Activated naive CD8-positive, alpha-beta T cell treated with anti-CD3 and anti-CD28 coated beads, Interleukin-2, amount 50 U/mL, for 24 hours (primary cell): ENCODE measurements around the gene CHST9.
"Not testable (repeated sequence)": the region's sequence is repeated elsewhere in the genome, so short reads cannot be mapped to it uniquely, and the experiment has no call there.

ENCODE experiments used
- ATAC-seq: fragments of 150-1000 bp; cut with Tn5 transposase; one replicate; pipeline ENCODE4 v1.10.0; 2021
- DNase-seq: peaks from one replicate; pipeline ENCODE4 v3.0.0; 2021
- H3K27ac Mint-ChIP-seq: one replicate; pipeline ENCODE4 v1.8.0; 2021; ENCODE audit warnings: mild to moderate bottlenecking, mixed read lengths
- H3K27me3 Mint-ChIP-seq: one replicate; pipeline ENCODE4 v1.8.0; 2021; ENCODE audit warnings: mixed read lengths
- H3K36me3 Mint-ChIP-seq: one replicate; pipeline ENCODE4 v1.8.0; 2021; ENCODE audit warnings: low read depth, mixed read lengths
- H3K4me1 Mint-ChIP-seq: one replicate; pipeline ENCODE4 v1.8.0; 2021; ENCODE audit warnings: mixed read lengths
- H3K4me3 Mint-ChIP-seq: one replicate; pipeline ENCODE4 v1.8.0; 2021; ENCODE audit warnings: mild to moderate bottlenecking, moderate library complexity, mixed read lengths
- H3K9me3 Mint-ChIP-seq: one replicate; pipeline ENCODE4 v1.8.0; 2021; ENCODE audit warnings: mixed read lengths

CHST9 gene

DNA sequence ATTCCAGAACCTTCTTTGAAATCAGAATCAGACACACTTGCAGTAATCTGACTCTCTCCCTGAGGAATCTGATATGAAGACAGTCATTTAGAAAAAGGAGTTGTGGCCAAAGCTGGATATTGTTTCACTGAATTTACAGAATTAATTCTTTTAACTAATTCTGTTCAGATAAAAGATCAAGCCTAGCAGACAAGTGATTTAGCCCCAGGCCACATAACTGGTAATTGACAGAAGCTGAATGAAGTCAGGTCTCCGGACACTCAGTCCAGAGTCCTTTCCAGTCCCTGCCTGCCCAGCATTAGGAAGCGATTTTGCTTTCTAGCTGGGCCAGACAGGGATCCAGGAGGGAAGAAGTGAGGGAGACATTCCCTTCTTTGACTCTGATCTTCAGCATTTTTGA, 208.9 kb downstream of the CHST9 start:
- ATAC-seq (no peak), DNase-seq (no peak)
- no peaks in the 10 kb centered on the region for H3K4me1 Mint-ChIP-seq
- H3K9me3 Mint-ChIP-seq, result peaks cover 10% of the 10 kb centered on the region
- no peaks in the 10 kb centered on the region for H3K27me3 Mint-ChIP-seq
- H3K36me3 Mint-ChIP-seq, result no peaks in the 10 kb centered on the region
- no peak overlapping the region for H3K4me3 Mint-ChIP-seq
- no peak overlapping the region for H3K27ac Mint-ChIP-seq

DNA sequence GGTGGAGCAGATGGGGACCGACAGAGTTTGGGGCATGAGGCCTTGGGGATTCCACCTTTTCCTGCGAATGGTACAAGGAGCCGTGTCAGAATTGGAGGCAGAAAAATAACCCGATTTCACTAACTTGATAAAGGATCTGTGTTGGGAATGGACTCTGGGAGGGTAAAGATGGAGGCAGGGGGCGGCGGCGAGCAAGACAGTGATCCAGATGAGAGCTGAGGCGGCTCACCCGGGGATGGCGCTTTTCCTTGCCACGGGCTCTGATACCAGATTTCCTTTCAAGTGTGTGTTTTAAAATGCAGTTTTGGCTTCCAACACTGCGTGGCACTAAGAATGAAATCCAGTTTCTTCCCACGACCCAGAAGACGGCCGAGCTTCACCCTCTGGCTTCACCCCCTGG, 212.6 kb downstream of the CHST9 start:
- not testable (repeated sequence) for H3K27me3 Mint-ChIP-seq, H3K27ac Mint-ChIP-seq, H3K4me3 Mint-ChIP-seq, H3K4me1 Mint-ChIP-seq, ATAC-seq, DNase-seq, H3K36me3 Mint-ChIP-seq
- peaks cover 10% of the 10 kb centered on the region for H3K9me3 Mint-ChIP-seq

DNA sequence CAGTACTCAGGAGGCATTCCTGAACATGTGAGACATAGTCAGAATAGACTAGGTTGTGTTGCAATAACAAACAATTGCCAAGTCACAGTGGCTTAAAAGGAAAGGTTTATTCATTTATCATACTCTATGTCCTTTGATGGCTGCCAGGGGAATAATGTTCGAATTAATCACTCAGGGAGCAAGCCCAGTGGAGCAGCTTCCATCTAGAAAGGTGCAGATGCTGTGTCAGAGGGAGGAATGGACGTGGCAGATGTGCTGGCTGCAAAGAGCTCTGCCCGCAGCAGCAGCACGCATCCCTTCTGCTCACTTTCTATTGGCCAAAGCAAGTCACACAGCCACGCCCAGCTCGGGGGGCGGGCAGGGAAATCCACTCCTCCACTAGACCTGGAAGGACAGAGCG, 213.7 kb downstream of the CHST9 start:
- DNase-seq (no peak), ATAC-seq (no peak)
- H3K27ac Mint-ChIP-seq, result no peak overlapping the region
- no peak overlapping the region for H3K4me3 Mint-ChIP-seq
- no peaks in the 10 kb centered on the region for H3K27me3 Mint-ChIP-seq
- no peaks in the 10 kb centered on the region for H3K4me1 Mint-ChIP-seq
- H3K36me3 Mint-ChIP-seq, result no peaks in the 10 kb centered on the region
- peaks cover 10% of the 10 kb centered on the region for H3K9me3 Mint-ChIP-seq

DNA sequence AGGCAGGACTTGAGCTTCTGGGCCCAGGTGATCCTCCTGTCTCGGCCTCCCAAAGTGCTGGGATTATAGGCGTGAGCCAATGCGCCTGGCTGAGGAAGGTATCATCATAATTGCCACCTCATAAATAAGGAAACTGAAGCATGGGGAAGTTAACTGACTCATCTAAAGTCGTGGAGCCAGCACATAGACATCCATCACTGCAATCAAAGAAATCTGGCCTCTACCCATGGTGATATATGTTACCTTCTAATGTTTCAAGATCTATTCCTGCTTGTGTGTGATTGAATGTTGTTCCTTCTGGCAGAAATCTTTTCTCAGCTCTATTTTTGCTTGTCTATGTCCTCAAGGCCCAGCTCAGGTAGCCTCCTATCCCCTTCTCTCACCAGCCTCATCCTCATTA, 214.5 kb downstream of the CHST9 start:
- H3K27ac Mint-ChIP-seq, result no peak overlapping the region
- ATAC-seq (no peak), DNase-seq (no peak)
- no peaks in the 10 kb centered on the region for H3K27me3 Mint-ChIP-seq
- no peaks in the 10 kb centered on the region for H3K36me3 Mint-ChIP-seq
- H3K4me3 Mint-ChIP-seq, result no peak overlapping the region
- peaks cover 10% of the 10 kb centered on the region for H3K9me3 Mint-ChIP-seq
- no peaks in the 10 kb centered on the region for H3K4me1 Mint-ChIP-seq

DNA sequence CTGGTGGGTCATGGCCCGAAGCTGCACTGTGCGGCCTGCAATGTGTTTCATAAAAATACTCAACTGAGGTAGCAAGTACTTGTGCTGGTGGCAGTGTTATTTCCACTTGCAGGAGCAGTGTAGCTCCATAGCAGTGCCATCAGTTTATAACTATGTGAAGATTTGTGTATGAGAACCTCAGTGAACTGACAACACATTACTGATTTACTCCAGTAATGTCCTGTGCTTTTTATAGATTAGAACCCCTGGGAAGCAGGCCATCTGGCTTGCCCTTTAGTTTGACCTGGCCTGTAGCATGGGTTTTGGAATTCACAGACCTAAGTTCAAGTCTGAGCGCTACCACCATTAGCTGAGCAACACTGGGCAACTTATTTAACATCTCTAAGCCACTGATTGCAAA, 219.9 kb downstream of the CHST9 start:
- no peak overlapping the region for H3K4me3 Mint-ChIP-seq
- no peaks in the 10 kb centered on the region for H3K9me3 Mint-ChIP-seq

DNA sequence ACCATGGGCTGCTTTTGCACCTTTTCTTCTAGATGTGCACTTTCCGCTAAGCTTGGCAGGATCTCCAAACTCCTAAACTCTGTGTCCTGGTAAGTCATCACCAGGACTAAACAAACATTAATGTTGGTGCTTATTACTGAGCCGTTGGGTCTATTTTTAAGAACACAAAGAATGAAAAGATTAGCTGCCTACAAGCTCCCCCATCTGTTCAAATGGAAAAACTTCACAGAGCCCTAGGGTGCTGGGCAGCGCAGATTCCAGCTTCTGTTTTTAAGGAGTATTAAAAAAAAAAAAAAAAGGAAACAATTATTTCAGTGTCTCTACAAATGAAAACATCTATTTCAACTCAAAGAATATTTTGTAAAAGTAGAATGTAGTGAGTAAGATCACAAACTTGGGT, 221.8 kb downstream of the CHST9 start:
- Mint-ChIP-seq H3K36me3 (no peaks in the 10 kb centered on the region), H3K9me3 (no peaks in the 10 kb centered on the region), H3K27ac (no peak overlapping the region), H3K4me1 (no peaks in the 10 kb centered on the region), H3K27me3 (no peaks in the 10 kb centered on the region), H3K4me3 (no peak overlapping the region)
- DNase-seq (no peak), ATAC-seq (no peak)

More for the DNA sequence above, 219.9 kb downstream of the CHST9 start:
- Mint-ChIP-seq H3K27ac (no peak overlapping the region), H3K36me3 (no peaks in the 10 kb centered on the region), H3K27me3 (no peaks in the 10 kb centered on the region), H3K4me1 (no peaks in the 10 kb centered on the region)
- no peak for ATAC-seq
- DNase-seq, result no peak

DNA sequence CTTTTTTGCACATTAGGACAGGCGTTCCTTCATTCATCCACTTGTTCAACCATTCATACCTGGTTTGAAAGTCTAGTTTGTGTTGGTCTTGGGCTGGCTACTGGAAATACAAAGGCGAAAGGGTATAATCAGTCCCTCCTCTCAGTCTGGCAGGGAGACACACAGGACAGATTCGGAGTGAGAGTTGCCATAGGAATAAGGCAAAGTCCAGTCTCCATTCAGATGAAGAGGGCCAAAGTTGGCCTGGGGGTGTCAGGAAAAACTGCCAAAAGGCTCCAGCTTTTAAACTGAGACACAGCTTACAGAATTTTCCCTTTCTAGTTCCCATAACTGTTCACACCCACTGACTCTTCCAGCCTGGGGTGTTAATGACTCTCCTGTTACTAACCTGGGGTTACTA, 223.3 kb downstream of the CHST9 start:
- H3K9me3 Mint-ChIP-seq, result no peaks in the 10 kb centered on the region
- no peaks in the 10 kb centered on the region for H3K4me1 Mint-ChIP-seq
- H3K27ac Mint-ChIP-seq, result no peak overlapping the region

DNA sequence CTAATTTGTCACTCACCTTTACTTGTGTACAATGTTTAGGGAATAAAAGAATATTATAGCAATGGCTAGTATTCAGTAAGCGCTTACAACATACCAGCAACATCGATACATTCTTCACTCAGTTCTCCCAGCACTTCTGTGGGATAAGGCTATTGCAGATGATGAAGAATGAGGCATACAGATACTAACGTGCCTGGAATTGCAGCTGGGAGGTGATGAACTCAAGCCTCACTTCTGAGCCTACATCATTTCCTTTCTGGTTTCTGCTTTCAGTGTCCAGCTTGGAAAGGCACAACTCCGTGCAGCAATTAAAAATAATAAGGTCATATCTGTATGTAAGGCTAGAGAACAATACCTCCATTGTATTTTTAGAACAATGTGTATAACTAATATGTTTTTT, 224.2 kb downstream of the CHST9 start:
- no peaks in the 10 kb centered on the region for H3K27me3 Mint-ChIP-seq

More for the DNA sequence above, 223.3 kb downstream of the CHST9 start:
- Mint-ChIP-seq H3K36me3 (no peaks in the 10 kb centered on the region), H3K4me3 (no peak overlapping the region), H3K27me3 (no peaks in the 10 kb centered on the region)
- no peak for DNase-seq
- no peak for ATAC-seq

DNA sequence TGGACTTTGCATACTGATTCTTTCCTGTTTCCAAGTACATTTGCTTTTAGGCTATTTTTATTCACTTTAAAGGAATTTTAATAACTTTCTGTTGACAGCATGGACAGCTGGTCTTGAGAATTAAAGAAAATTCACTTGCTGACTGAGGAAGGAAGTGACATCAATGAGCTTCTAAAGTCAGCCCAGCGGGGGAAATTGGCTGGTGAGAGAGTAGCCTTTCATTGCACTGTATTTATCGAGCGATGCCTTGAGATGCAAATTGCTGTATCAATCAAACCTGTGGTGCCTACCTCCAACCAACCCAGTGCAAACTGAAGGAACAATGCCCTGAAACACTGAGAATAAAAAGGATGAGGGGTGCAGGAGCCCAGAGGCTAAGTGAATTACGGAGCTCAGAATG, 228.2 kb downstream of the CHST9 start:
- no peak for ATAC-seq
- Mint-ChIP-seq H3K4me3 (no peak overlapping the region), H3K4me1 (no peaks in the 10 kb centered on the region), H3K27ac (no peak overlapping the region), H3K36me3 (no peaks in the 10 kb centered on the region), H3K9me3 (no peaks in the 10 kb centered on the region), H3K27me3 (no peaks in the 10 kb centered on the region)
- no peak for DNase-seq

More for the DNA sequence above, 224.2 kb downstream of the CHST9 start:
- no peaks in the 10 kb centered on the region for H3K36me3 Mint-ChIP-seq
- no peak overlapping the region for H3K27ac Mint-ChIP-seq
- H3K4me3 Mint-ChIP-seq, result no peak overlapping the region
- no peak for DNase-seq
- no peaks in the 10 kb centered on the region for H3K9me3 Mint-ChIP-seq
- no peaks in the 10 kb centered on the region for H3K4me1 Mint-ChIP-seq
- ATAC-seq, result no peak

DNA sequence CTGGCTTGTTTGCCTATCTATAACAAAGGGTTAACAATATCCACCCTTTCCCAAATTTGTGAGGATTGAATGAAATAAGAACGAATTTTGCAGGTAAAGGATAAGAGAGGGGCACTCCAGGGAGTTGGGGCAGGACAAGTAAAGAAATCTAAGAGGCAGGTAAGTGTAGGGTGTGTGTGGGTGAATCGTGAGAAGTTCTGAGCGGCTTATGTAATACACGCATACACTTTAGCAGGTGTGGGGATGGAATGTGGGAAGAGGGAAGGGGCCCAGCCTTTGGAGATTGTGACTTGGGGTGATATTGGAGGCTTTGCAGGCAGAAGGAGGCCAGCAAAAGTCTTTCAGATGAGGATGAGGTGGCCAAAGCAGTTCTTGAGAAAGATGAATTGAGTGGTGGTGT, 236.4 kb downstream of the CHST9 start:
- DNase-seq, result no peak
- H3K27me3 Mint-ChIP-seq, result no peaks in the 10 kb centered on the region
- H3K36me3 Mint-ChIP-seq, result no peaks in the 10 kb centered on the region
- no peak overlapping the region for H3K4me3 Mint-ChIP-seq
- H3K27ac Mint-ChIP-seq, result no peak overlapping the region
- ATAC-seq, result no peak
- peaks cover 5% of the 10 kb centered on the region for H3K9me3 Mint-ChIP-seq
- no peaks in the 10 kb centered on the region for H3K4me1 Mint-ChIP-seq

DNA sequence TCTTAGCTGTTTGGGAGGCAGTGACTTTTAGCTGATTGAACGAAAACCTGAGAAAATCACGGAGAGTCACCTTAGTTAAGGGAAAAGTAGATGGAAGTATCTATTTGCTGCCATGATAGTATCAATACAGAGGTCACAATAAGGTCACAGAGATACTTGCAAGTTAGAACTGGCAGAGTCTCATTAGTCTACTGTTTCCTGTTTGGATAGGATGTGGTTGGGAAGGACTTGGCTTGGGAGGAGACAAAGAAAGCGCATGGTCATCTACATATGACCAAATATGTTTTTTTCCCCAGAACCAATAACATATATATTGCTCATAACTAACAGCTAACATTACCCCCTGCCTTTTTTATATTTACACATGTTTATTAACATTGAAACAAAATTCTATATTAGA, 241.2 kb downstream of the CHST9 start:
- H3K9me3 Mint-ChIP-seq, result peaks cover 11% of the 10 kb centered on the region

DNA sequence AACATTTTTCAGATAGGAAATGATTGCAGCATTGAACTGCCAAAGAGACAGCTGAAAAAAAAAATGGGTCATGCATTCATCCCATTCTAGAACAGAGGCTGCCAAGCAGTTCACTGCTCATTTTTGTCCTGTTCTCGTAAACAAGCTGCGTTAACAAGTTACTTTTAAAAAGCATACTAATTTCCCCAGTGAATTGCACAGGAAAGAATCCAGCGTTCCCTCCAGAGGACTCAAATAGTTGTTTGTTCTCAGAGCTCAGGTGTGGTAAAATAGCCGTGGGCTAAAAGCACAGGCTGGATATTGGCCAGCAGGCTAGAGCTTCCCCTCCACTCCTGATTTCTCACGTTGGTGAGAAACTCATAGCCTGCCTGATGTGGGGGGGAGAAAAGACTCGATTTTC, 243.5 kb downstream of the CHST9 start:
- H3K36me3 Mint-ChIP-seq, result no peaks in the 10 kb centered on the region
- DNase-seq (no peak), ATAC-seq (no peak)
- no peak overlapping the region for H3K27ac Mint-ChIP-seq
- H3K4me3 Mint-ChIP-seq, result no peak overlapping the region
- peaks cover 6% of the 10 kb centered on the region for H3K9me3 Mint-ChIP-seq
- H3K4me1 Mint-ChIP-seq, result no peaks in the 10 kb centered on the region
- H3K27me3 Mint-ChIP-seq, result no peaks in the 10 kb centered on the region

More for the DNA sequence above, 241.2 kb downstream of the CHST9 start:
- H3K36me3 Mint-ChIP-seq, result no peaks in the 10 kb centered on the region
- ATAC-seq, result no peak
- no peak overlapping the region for H3K4me3 Mint-ChIP-seq
- no peaks in the 10 kb centered on the region for H3K27me3 Mint-ChIP-seq
- H3K27ac Mint-ChIP-seq, result no peak overlapping the region
- H3K4me1 Mint-ChIP-seq, result no peaks in the 10 kb centered on the region
- no peak for DNase-seq

DNA sequence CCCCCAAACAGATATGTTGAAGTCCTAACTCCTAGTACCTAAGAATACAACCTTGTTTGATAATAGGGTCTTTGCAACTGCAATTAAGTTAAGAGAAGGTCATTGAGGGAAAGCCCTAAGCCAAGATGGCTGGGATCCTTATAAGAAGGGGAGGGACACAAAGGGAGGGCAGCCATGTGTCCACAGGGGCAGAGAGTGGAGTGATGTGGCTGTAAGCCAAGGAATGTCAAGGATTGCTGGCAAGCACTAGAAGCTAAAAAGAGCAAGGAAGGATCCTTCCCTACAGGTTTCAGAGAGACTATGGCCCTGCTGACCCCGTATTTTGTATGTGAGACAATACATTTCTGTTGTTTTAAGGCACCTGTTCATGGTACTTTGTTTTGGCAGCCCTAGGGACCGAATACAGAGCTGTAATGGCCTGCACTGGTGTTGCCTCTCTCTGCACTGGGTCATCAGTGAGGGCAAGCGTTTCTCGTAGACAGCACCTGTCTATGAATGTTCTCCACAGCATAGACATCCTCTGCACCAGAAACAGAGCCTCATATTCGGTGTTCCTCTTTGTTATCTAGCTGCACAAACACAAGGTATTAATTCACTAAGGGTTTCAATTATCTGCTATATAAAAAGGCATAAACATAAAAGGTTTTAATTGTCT, 244.2 kb downstream of the CHST9 start:
- no peak for ATAC-seq
- no peaks in the 10 kb centered on the region for H3K27me3 Mint-ChIP-seq
- H3K27ac Mint-ChIP-seq, result no peak overlapping the region
- H3K36me3 Mint-ChIP-seq, result no peaks in the 10 kb centered on the region
- H3K4me1 Mint-ChIP-seq, result no peaks in the 10 kb centered on the region
- DNase-seq, result no peak
- no peak overlapping the region for H3K4me3 Mint-ChIP-seq
- peaks cover 6% of the 10 kb centered on the region for H3K9me3 Mint-ChIP-seq

DNA sequence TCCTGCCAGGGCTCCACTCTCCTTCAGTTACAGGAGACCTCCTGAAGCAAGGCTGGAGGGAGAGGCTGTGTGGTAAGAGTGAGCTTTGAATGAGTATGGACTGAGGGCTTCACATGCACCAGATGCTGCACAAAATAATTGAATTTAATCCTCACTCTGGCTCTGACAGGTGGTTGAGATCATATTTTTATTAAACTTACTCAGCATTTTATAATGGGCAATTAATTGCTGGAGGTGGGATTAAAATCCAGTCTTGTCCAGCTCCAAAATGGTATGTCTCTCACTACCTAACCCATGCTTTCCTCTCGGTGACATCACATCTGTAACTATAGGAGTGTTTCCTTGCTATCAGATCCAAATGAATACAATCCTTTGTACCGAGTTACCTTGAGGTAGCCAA, 253.4 kb downstream of the CHST9 start:
- Mint-ChIP-seq H3K36me3 (no peaks in the 10 kb centered on the region), H3K9me3 (peaks cover 8% of the 10 kb centered on the region), H3K4me1 (no peaks in the 10 kb centered on the region), H3K27me3 (no peaks in the 10 kb centered on the region), H3K27ac (no peak overlapping the region), H3K4me3 (no peak overlapping the region)
- ATAC-seq (no peak), DNase-seq (no peak)

DNA sequence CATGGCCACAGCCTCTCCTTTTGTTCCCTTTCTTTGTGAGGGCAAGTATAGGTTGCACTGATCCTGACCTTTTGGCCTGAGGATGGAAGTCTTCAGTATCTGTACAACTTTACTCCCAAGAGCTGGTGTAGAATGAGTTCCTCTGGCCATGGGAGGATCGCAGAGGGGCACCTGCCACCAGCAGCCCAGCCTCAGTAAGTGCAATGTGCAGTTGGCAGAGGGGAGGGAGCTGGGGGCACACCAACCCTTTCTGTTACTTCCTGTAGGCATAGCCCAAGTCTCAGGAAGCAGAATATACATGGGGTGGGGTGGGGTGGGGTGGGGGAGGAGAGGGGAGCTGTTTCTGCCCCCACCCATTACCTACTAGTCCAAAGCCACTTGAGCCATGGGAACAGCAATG, 254.5 kb downstream of the CHST9 start:
- Mint-ChIP-seq H3K27ac (no peak overlapping the region), H3K4me3 (no peak overlapping the region), H3K36me3 (no peaks in the 10 kb centered on the region), H3K27me3 (no peaks in the 10 kb centered on the region), H3K4me1 (no peaks in the 10 kb centered on the region), H3K9me3 (peaks cover 8% of the 10 kb centered on the region)
- ATAC-seq, result no peak
- DNase-seq, result no peak
